Muscle of leg (tissue), 11 donors: ENCODE data around the gene IGLL1. TPM values are rescaled to one million over a fixed set of nuclear protein-coding genes. Genes with fewer than 3 reads are reported as not detected.

Source experiments
- DNase-seq: peaks from one replicate; pipeline ENCODE4 v3.0.0; 2013
- H3K27ac ChIP-seq: one replicate; pipeline ENCODE4 v1.5.1; 2013; ENCODE audit warnings: mild to moderate bottlenecking, low read length, control low read depth
- H3K27me3 ChIP-seq: one replicate; pipeline ENCODE4 v1.6.1; 2013; ENCODE audit warnings: low read length; ENCODE audit not compliant: control insufficient read depth, insufficient read depth
- H3K36me3 ChIP-seq: one replicate; pipeline ENCODE4 v1.6.1; 2013; ENCODE audit warnings: low read length; ENCODE audit not compliant: control insufficient read depth, insufficient read depth
- H3K4me1 ChIP-seq: one replicate; pipeline ENCODE4 v1.6.1; 2013; ENCODE audit warnings: low read length; ENCODE audit not compliant: control insufficient read depth, insufficient read depth
- H3K4me3 ChIP-seq: one replicate; pipeline ENCODE4 v1.5.1; 2013; ENCODE audit warnings: low read length, control low read depth
- H3K9me3 ChIP-seq: replicated peaks from 2 replicates; pipeline ENCODE4 v1.6.1; 2013; ENCODE audit warnings: low read depth, low read length; ENCODE audit not compliant: control insufficient read depth
- WGBS: methylation state at CpG from one replicate; pipeline ENCODE4 v1.1.5; 2013; ENCODE audit warnings: missing lambda C conversion rate; ENCODE audit not compliant: insufficient coverage; 5-methylcytosine and 5-hydroxymethylcytosine counted together
- polyA plus RNA-seq, 8 donors: library from polyadenylated mRNA; unstranded; fragments of 120-200 nt; gene quantifications; one replicate each; pipeline versions ENCODE4 v1.2.1 to v1.2.3, GENCODE V29; 2013; ENCODE audit warnings: inconsistent platforms in 1 of 8, low replicate concordance in 1 of 8; ENCODE audit not compliant: insufficient read length in 8 of 8, insufficient read depth in 1 of 8
- total RNA-seq: library from RNA; stranded (reverse); fragments of 120-200 nt; gene quantifications from one replicate; pipeline ENCODE4 v1.2.4, GENCODE V29; 2013

Gene IGLL1
- total and polyA plus RNA-seq, 9 donors, result 0.13 to 1.7 (median 0.84) TPM

DNA sequence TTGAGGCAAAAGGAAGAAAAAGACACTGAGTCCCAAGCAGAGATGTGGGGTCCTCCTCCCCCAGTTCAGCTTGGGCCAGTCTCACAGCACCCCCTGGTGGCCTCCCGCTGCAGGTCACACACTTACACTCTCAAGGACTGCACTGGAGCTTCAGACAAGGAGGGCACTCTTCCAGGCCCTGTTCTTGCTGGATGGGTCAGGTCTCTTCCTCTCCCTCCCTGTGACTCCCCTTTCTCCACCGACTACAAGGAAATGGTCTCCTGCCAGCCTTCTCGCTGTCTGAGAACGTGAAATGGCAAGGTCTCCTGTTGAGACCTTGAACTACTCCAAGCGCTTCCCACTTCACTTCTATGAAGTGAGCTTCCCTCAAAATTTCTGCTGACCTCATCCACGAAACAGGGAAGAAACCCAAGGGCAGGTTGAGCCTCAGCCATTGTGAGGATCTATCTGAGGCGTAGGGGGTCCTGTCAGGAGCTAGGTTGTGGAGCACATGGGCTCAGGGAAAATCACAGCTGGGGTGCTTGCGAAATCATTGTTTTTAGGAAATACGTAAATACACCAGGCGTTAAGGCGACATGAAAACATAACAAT, 11.2 kb upstream of the IGLL1 start:
- Histone ChIP-seq H3K4me1 (no peaks in the 10 kb centered on the region), H3K27ac (no peak overlapping the region), H3K4me3 (no peak overlapping the region), H3K9me3 (no peaks in the 10 kb centered on the region), H3K27me3 (no peaks in the 10 kb centered on the region), H3K36me3 (no peaks in the 10 kb centered on the region)
- peak; percentile 60 for DNase-seq
- 41% methylated on average over 9 of the region's 11 CpGs for WGBS

DNA sequence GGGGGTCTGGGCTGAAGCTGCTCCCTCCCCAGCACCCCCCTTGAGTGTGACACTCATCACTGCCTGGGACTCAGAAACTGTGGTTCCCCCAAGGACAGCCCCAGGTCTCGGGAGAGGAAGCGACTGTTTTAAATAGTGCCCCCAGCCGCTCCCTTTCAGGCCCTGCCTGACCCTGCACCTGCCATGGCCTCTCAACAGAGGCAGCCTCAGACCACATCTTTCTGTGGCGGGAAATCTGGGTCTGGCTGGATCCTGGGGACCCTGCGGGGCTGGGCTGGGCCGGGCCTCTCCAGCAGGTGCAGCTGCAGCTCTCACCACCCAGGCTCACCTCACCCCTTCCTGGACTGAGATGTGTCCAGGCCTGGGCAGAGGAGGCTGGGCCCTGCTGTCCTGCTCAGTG, 3.7 kb upstream of the IGLL1 start:
- Histone ChIP-seq H3K36me3 (no peaks in the 10 kb centered on the region), H3K27ac (no peak overlapping the region), H3K9me3 (no peaks in the 10 kb centered on the region), H3K4me1 (no peaks in the 10 kb centered on the region), H3K4me3 (no peak overlapping the region), H3K27me3 (peaks cover 2% of the 10 kb centered on the region)
- 70% methylated on average over 3 of the region's 6 CpGs for WGBS
- no peak for DNase-seq

DNA sequence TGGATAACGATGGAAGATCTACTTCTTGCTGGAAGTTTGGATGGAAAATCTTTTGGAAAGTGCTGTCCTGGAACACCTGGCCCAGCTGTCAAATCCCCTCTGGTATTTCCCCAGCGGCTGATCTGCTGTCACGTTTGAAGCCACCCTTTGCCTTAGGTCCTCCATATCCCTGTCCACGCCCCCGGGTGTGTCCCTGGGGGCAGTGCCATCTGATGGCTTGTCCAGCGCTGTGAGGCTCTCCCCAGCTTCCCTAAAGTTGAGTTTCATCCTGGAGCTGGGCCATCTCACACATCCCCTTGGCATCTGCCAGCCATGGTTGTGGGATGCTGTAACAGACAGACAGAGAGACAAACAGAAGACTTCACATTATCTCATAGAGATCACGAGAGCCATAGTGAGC, 3.1 kb upstream of the IGLL1 start:
- Histone ChIP-seq H3K9me3 (no peaks in the 10 kb centered on the region), H3K36me3 (no peaks in the 10 kb centered on the region), H3K27ac (no peak overlapping the region), H3K4me1 (no peaks in the 10 kb centered on the region), H3K27me3 (peaks cover 2% of the 10 kb centered on the region), H3K4me3 (no peak overlapping the region)
- DNase-seq, result no peak
- 52% methylated on average over 5 of the region's 7 CpGs for WGBS

DNA sequence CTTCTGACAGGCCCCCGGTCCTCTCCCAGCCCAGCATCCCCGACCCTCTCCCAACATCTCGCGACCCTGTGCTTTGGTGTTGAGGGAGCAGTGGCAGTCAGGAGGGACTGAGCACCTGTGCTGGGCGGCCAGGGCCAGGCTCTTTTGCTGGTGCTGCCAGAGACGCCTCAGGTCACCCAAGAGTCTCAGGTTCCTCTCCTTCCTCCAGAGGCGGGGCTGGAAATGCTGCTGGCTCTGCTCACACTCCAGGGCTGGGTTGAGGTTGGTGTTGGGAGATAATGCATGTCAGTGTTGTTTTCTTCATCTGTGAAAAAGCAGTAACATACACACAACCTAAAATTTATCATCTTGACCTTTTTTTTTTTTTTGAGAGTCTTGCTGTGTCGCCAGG, 1.2 kb upstream of the IGLL1 start:
- peaks cover 2% of the 10 kb centered on the region for H3K27me3 ChIP-seq
- H3K4me3 ChIP-seq, result no peak overlapping the region
- no peaks in the 10 kb centered on the region for H3K9me3 ChIP-seq
- DNase-seq, result no peak
- no peaks in the 10 kb centered on the region for H3K4me1 ChIP-seq
- WGBS, result 20% methylated on average over 1 of the region's 8 CpGs
- H3K27ac ChIP-seq, result no peak overlapping the region
- no peaks in the 10 kb centered on the region for H3K36me3 ChIP-seq

DNA sequence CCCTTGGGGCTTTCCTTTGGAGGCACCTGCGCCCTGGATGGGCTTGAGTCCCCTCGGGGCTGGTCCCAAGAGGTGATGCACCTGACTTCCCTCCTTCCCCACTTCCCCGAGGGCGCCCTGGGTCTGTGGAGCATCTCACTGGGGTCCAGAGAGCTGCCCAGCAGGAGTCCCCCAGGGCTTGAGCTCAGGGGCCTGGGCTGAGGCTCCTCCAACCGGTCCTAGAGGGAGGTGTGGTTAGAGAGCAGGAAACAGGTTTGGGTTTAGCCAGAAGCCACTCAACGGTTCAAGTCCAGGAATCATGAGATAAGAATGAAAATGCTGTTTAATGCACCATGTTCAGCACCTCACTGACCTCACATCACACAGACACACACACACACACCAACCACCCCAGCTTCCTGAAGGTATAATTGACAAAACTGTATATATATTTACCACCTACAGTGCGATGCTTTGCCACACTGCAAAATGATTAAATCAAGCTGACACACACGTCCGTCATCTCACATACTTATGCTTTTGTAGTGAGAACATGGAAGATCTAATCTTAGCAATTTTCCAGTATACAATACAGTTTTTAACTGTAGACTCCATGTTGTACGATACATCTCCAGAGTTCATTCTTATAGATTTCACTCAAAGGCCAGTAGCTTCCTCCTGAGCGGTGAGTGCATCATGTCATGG, 628 bp upstream of the IGLL1 start:
- peaks cover 2% of the 10 kb centered on the region for H3K27me3 ChIP-seq
- no peak overlapping the region for H3K4me3 ChIP-seq
- H3K27ac ChIP-seq, result no peak overlapping the region
- DNase-seq, result no peak
- WGBS, result 100% methylated on average over 1 of the region's 11 CpGs
- no peaks in the 10 kb centered on the region for H3K9me3 ChIP-seq
- H3K4me1 ChIP-seq, result no peaks in the 10 kb centered on the region
- no peaks in the 10 kb centered on the region for H3K36me3 ChIP-seq

DNA sequence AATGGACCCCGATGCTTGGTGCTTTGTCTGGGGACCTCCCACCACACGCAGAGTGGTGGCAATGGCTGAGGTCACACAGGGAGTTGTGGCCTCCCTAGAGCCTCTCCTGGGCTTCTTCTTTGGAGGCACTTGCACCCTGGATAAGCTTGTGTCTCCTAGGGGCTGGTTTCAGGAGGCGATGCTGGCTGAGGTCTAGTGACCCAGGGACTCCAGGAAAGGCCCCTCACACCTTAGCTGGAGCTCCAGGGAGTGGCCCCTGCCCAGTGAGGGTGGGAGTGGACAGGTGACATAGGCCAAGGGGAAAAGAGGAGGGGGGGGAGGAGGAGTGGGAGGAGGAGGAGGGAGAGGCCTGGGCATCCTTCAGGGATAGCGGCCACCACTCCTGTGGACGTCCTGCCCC, 810 bp downstream of the IGLL1 start:
- H3K4me1 ChIP-seq, result no peaks in the 10 kb centered on the region
- no peak for DNase-seq
- H3K27me3 ChIP-seq, result peaks cover 2% of the 10 kb centered on the region
- no peak overlapping the region for H3K27ac ChIP-seq
- 91% methylated on average over 3 of the region's 5 CpGs for WGBS
- H3K4me3 ChIP-seq, result no peak overlapping the region
- H3K9me3 ChIP-seq, result no peaks in the 10 kb centered on the region
- H3K36me3 ChIP-seq, result no peaks in the 10 kb centered on the region

DNA sequence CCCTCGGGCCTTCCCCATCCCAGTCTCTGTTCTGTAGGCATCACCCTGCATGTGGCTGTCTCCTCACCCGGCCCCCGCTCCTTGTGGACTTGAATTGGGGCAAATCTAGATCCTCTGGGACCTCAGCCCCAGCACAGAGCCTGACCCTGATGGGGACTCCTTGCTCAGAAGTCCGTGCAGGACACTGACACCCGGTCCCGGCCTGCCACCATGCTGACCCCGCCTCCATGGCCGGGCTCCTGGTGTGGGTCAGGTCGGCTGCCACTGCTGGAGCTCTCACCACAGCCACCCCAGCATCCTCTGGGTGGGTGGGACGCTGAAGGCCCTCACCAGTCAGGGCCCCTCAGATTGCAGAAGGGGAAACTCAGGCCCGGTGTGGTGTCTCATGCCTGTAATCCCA, 1.8 kb downstream of the IGLL1 start:
- Histone ChIP-seq H3K9me3 (no peaks in the 10 kb centered on the region), H3K4me3 (no peak overlapping the region), H3K36me3 (no peaks in the 10 kb centered on the region), H3K4me1 (no peaks in the 10 kb centered on the region), H3K27me3 (peaks cover 2% of the 10 kb centered on the region), H3K27ac (no peak overlapping the region)
- no peak for DNase-seq
- 73% methylated on average over 9 of the region's 11 CpGs for WGBS

DNA sequence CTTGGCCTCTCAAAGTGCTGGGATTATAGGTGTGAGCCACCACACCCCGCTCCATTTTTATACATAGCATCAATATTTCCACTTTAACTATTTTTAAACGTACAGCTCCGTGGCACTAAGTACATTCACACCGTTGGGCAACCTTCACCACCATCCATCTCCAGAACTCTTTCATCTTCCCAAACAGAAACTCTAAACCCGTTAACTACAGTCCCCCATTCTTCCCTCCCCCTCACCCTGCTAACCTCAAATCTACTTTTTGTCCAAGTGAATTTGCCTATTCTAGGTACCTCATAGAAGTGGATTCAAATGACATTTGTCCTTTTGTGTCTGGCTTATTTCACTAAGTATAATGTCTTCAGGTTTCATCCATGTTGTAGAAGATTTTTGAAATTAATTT, 3.4 kb downstream of the IGLL1 start:
- Histone ChIP-seq H3K4me1 (no peaks in the 10 kb centered on the region), H3K36me3 (no peaks in the 10 kb centered on the region), H3K4me3 (no peak overlapping the region), H3K9me3 (no peaks in the 10 kb centered on the region), H3K27ac (no peak overlapping the region), H3K27me3 (no peaks in the 10 kb centered on the region)
- WGBS, result 69% methylated on average over 5 of the region's 5 CpGs
- no peak for DNase-seq

DNA sequence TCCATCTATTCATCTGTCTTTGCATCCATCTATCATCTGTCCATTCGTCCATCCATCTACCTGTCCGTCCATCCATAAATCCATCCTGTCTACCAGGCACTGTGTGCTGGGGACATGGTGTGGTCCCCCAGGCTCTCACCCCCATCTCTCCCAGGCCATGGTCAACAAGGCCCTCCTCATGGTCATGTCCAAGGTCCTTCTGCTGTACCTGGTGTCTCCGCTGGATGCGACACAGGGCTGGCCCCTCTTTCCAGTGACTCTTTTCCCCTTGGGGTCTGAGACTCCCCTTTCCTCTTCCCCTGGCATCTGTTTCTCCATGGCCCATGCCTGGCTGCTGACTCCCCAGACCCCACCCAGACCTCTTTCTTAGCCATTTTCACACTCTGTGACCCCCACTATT, 4.5 kb downstream of the IGLL1 start:
- DNase-seq, result no peak
- WGBS, result 94% methylated on average over 4 of the region's 4 CpGs
- Histone ChIP-seq H3K27me3 (no peaks in the 10 kb centered on the region), H3K9me3 (no peaks in the 10 kb centered on the region), H3K27ac (no peak overlapping the region), H3K36me3 (no peaks in the 10 kb centered on the region), H3K4me3 (no peak overlapping the region), H3K4me1 (no peaks in the 10 kb centered on the region)

DNA sequence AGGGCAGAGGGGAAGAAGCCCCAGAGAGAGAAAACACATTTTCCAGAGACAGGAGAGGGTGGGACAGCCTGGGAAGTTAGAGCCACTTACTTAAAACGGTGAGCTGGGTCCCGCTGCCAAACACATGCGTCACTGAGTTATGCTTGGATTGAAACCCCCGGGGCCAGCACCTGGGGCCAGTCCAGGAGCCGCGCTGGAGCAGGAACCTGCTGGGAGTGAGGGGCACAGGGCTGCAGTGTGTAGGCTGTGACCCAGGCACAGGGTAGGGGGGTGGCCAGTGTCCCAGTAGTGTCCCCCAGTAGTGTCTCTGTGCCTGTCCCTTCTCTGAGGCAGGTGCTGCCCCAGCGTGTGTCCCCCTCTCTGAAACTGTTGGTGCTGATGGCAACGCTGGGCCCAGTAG, 5.2 kb downstream of the IGLL1 start:
- no peak overlapping the region for H3K27ac ChIP-seq
- no peak for DNase-seq
- H3K27me3 ChIP-seq, result no peaks in the 10 kb centered on the region
- H3K36me3 ChIP-seq, result no peaks in the 10 kb centered on the region
- no peak overlapping the region for H3K4me3 ChIP-seq
- WGBS, result 19% methylated on average over 6 of the region's 8 CpGs
- no peaks in the 10 kb centered on the region for H3K9me3 ChIP-seq
- no peaks in the 10 kb centered on the region for H3K4me1 ChIP-seq
